ENCODE measurements around the gene SHE.

Gene SHE

DNA sequence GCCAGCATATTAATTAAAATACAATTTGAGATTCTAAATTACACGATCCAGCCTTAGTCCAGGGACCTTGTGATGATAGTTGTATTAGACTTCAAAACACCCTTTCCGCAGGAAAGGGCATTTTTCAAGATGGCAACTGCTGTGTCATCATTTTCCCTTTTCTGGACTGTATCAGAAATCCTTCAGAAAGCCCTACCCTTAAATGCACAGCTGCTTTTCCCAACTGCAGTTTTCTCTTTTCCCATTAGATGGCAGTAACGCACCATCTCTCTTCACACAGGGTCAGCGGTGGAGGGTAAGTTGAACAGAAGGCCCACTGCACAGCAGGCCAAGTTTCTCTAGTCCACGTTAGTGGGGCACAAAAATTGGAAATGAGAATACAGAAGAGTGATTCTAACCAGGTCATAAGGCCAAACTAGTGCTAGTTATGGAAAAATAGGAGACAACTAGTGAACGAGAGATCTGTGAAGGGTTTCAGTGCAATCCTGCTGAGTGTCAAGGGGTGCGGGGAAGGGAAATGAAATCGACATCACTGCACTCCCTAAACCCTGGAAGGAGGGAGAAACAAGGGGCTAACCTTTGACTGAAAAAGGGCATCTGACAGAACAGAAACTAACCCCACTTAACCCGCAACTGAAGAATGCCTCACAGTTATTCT is 22.3 kb downstream of the SHE start:
- DNase-seq (ENCODE audit: low read depth) = peak; percentile 21

DNA sequence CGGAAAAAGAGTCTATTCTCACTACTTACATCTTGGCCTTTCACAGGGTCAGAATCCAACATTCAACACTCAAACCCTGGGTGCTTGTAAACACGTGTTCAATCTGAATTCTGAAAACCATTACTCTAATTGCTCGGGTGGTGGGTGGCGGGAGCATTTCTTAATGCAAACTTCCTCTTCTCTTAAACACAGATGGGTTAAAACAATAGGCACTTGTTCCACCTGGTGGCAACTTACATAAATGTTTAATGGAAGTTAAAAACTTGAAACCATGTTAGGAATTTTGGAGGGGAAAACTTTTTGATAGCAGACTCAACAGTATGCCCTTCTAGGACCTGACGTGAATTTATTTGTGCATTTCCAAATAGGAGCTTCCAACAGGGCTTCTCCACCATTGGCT is 23.6 kb downstream of the SHE start:
- no peak for DNase-seq (ENCODE audit: low read depth)

DNA sequence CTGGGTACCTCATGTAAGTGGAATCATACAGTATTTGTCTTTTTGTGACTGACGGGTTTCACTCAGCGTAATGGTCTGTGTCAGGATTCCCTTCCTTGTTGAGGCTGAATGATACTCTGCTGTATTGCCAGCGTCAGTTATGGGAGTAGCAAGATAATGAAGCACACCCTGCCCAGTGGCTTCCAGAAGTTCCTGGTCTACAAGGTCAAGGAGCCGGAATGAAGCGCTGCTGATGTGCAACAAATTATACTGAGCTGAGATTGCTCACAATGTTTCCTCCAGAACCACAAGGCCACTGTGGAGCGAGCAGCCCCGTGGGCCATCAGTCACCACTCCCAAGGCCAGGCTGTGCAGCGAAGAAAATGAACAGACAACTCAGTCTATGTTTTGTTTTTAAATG is 24.2 kb downstream of the SHE start:
- DNase-seq (ENCODE audit: low read depth) = no peak

DNA sequence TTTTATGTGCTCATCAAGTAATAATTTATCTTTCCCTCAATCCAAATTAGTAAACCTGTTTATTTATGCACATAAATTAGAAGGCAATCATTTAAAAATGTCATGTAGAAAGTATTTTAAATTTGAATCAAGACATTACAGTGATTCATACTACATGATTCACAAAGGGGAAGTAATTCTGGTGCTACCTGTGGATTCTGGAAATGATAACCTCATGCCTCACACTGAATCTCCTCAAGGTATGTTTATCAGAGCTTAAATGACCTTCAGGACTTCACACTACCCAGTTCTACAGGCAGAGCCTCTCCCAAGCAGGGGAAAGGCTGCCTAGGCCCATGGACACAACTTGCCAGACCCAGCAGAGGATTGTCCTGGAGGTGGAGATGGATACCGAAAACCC is 25.4 kb downstream of the SHE start:
- DNase-seq (ENCODE audit: low read depth) = no peak

DNA sequence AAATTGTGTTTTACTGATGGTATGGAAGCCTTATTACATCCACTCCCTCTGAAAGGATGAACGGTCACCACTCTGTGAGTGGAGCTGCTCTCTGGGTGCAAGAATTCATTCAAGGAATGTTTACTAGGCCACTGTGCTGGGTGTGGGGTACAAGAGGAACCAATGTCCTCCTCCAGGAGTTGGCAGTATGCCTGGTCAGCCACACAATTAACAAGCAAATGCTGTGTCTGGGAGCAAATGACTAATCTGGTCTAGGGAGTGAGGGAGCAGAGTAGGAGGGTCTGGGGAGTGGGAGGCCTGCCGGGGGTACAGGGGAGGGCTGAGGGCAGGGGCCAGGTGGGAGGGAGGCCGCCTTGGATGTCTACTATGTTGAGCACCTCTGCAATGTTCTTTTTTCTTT is 27.4 kb downstream of the SHE start:
- DNase-seq (ENCODE audit: low read depth) = no peak

DNA sequence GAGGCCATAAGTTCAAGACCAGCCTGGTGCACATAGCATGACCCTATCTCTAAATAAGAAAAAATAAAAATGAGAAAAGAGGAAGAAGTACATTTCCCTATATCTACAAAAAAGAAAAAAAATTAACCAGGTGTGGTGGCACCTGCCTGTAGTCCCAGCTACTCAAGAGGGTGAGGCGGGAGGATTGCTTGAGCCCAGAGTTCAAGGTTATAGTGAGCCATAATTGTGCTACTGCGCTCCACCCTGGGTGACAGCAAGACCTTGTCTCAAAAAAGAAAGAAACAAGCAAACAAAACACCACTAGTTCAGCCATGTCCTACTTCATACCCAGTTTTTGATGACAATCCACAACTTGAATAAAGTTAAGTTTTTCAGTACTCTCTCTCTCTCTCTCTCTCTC is 30.9 kb downstream of the SHE start:
- no peak for DNase-seq (ENCODE audit: low read depth)

DNA sequence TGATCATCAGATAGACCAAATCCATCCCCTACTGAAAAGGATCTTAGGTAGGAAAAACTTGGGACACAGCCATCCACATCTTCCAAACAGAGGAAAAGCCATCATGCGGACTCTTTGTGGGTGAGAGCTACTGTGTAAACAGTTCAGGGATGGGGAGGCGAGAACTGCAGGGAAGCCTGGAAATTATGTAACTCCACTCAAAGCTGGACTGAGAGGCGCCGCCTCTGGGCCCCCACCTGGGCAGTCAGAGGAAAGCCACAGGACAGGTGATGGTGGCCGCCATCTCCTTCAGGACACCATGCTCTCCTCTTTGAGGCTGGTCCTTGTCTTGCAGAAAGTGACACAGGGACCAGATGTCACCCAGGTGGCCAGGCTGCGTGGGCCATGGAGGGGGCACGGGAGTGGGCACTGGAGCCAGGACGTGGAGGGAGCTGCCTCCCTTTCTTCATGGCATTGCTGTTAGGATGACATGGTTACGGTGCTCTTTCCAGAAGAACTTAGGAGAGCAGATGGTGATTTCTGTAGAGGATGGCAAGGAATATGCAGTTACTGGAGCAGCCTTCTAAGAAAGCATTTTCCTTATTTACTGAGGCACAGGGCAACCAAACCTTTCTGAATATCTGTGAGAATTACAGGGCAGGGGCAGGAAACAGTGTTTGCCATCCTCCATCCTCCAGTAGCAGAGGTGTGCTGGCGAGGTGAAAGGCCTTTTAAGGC is 32.2 kb downstream of the SHE start:
- DNase-seq (ENCODE audit: low read depth) = no peak

DNA sequence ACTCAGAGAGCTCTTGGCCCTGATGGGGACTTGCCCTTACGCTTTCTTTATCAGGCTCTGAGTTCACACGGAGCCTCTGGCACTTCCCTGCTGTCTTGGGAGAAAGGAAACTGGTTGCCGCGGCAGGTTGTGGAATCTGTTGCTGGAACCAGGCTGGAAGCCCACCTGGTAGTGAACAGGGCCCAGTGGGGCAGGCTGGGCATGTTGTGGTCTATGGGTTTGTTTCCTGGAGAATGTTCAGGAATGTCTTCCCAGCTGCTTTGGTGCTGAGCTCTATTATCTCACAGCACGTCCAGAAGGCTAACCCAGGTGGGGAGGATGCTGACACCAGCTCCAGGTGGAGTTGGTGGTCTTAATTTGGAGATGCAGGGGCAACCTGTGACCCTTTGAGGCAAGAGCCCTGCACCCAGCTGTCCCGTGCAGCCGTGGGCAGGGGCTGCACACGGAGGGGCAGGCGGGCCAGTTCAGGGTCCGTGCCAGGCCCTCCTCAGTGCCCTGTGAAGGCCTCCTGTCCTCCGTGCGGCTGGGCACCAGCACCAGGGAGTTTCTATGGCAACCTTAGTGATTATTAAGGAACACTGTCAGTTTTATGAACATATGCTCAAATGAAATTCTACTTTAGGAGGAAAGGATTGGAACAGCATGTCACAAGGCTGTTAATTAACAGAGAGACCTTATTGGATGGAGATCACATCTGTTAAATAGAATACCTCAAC is 33.5 kb downstream of the SHE start:
- no peak for DNase-seq (ENCODE audit: low read depth)

DNA sequence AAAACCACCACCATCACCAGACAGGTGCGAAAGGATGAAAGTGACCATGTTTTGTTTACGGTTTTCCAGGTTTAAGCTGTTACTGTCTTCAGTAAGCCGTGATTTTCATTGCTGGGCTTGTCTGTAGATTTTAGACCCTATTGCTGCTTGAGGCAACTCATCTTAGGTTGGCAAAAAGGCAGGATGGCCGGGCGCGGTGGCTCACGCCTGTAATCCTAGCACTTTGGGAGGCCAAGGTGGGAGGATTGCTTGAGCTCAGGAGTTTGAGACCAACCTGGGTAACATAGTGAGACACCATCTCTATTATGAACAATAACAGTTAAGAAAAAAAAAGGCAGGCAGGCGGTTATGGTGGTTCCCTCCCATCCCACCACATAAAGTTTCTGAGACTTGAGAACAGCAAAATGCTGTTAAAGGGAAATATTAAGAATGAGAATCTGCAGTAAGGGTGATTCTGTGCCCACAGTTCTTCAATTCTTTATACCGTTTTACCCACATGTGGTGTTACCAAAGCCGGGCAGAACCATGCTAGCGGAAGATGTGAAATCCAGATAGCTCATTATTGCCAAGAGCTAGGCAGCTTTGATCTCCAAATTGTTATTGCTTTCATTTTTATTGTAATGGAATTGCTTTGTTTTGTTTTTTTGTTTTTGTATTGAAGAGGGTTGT is 34.6 kb downstream of the SHE start:
- DNase-seq (ENCODE audit: low read depth) = no peak

DNA sequence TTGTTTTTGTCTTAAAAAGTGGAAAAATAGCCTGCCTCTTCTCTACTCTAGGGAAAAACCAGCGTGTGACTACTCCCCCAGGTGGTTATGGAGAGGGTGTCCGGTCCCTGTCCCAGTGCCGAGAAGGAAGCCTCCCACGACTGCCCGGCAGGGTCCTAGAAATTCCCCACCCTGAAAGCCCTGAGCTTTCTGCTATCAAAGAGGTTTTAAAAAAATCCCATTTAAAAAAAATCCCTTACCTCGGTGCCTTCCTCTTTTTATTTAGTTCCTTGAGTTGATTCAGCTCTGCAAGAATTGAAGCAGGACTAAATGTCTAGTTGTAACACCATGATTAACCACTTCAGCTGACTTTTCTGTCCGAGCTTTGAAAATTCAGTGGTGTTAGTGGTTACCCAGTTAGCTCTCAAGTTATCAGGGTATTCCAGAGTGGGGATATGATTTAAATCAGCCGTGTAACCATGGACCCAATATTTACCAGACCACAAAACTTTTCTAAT is 35.2 kb downstream of the SHE start:
- DNase-seq (ENCODE audit: low read depth) = no peak

DNA sequence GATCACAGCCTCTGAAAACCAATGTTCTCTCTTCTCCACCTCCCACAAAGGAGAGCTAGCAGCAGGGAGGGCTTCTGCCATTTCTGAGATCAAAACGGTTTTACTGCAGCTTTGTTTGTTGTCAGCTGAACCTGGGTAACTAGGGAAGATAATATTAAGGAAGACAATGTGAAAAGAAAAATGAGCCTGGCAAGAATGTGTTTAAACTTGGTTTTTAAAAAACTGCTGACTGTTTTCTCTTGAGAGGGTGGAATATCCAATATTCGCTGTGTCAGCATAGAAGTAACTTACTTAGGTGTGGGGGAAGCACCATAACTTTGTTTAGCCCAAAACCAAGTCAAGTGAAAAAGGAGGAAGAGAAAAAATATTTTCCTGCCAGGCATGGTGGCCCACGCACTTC is 36.0 kb downstream of the SHE start:
- no peak for DNase-seq (ENCODE audit: low read depth)

DNA sequence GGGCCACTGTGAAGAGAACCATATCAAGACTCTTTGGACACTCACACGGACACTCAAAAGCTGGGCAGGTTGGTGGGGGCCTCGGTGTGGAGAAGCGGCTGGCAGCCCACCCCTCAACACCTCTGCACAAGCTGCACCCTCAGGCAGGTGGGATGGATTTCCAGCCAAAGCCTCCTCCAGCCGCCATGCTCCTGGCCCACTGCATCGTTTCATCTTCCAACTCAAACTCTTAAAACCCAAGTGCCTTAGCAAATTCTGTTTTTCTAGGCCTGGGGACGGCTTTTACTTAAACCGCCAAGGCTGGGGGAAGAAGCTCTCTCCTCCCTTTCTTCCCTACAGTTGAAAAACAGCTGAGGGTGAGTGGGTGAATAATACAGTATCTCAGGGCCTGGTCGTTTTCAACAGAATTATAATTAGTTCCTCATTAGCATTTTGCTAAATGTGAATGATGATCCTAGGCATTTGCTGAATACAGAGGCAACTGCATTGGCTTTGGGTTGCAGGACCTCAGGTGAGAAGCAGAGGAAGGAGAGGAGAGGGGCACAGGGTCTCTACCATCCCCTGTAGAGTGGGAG is 36.5 kb downstream of the SHE start:
- DNase-seq (ENCODE audit: low read depth) = no peak

DNA sequence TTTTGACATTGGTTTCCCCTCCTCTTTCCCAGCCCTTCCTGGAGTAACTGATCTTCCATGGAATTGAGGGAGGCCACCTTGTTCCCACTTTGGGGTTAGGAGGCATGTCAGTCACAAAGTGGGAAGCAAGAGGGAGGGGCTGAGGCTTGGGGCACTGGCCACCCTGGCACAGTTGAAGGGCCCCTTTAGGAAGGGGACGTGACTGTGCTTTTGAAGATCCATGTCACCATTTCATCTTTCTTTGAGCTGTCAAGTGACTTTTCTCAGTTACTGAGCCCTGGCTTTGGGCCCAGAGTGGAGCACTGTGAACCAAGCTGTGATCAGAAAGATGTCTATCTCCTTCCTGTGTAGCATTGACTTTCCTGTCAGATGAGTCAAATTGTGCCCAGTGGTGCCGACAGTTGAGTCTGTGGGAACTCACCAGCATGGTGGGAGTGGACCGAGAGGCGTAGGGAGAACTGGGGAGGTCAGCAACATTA is 38.7 kb downstream of the SHE start:
- no peak for DNase-seq (ENCODE audit: low read depth)

DNA sequence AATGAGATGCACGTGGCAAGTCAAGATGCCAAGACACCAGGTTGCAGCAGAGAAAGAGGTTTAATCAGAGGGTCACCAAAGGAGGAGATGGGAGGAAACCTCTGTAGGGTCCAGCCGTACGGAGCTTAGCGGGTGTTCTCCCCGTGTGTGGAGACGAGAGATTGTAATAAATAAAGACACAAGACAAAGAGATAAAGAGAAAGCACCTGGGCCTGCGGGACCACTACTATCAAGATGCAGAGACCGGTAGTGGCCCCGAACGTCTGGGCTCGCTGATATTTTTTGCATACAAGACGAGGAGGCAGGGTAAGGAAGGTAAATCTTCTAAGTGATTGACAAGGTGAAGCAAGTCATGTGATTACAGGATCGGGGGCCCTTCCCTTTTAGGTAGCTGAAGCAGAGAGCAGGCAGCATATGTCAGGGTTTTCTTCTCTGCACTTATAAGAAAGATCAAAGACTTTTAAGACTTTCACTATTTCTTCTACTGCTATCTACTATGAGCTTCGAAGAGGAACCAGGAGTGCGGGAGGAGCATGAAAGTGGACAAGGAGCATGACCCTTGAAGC is 41.4 kb downstream of the SHE start:
- DNase-seq (ENCODE audit: low read depth) = no peak

DNA sequence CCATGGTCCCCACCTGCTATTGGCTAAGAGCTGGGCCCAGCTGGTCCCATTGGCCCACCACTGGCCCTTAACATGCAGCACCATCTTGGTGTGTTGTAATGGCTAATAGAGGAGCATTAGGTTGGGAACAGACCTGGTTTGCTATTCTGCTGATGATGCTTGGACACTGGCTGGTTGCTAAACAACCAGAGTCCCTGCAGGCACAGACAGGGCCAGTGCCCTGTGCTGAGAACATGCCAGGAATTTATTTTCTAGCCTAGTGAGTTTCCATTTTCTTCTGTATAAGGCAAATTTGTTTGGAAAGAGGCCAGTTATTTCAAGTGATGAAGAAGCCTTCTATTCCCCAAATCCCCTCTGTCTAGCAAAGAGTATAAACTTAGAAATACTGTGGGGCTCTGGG is 43.1 kb downstream of the SHE start:
- DNase-seq (ENCODE audit: low read depth) = no peak

DNA sequence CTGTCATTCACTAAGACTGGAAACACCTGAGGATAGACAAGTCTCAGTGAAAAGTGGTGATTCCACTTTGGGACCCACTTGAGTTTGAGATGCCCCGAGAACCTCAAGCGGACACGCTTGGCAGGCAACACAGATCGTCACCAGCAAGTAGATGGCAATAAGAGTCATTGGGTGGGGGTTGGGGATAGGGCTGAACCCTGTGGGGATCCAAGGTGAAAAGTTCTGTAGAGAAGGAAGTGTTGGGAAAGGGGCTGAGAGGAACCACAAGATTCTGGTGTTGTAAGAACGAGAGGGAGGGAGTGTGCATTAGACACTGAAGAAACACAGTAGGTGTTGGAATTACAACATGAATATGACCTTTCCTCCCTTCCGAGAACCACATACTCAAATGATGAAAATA is 45.6 kb downstream of the SHE start:
- DNase-seq (ENCODE audit: low read depth) = no peak

DNA sequence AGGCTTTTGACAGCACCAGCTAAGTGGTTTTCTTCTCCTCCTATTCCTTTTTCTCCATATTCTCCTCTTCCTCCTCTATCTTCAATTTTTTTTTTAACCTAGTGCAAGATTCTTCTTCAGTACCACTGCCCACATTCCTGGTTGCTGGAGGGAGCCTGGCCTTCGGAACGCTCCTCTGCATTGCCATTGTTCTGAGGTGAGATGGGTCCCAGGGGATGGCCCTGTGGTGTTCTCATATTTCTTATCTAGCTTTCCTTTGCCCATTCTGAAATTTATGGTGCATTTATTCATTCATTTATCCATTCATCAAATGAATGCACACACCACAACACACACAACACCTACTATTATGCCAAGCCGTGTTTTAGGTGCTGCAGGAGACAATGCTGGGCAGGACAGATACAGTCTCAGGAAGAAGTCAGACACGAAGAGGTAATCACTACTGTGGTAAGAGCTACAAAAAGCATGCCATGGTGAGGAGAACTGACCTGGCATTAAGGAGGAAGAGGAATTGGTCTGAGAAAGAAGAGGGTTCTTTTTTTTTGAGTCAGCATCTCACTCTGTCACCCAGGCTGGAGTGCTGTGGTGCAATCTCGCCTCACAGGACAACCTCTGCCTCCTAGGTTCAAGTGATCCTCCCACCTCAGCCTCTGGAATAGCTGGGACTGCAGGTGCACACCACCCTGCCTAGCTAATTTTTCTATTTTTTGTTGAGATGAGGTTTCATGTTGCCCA is 47.7 kb downstream of the SHE start:
- DNase-seq (ENCODE audit: low read depth) = no peak

DNA sequence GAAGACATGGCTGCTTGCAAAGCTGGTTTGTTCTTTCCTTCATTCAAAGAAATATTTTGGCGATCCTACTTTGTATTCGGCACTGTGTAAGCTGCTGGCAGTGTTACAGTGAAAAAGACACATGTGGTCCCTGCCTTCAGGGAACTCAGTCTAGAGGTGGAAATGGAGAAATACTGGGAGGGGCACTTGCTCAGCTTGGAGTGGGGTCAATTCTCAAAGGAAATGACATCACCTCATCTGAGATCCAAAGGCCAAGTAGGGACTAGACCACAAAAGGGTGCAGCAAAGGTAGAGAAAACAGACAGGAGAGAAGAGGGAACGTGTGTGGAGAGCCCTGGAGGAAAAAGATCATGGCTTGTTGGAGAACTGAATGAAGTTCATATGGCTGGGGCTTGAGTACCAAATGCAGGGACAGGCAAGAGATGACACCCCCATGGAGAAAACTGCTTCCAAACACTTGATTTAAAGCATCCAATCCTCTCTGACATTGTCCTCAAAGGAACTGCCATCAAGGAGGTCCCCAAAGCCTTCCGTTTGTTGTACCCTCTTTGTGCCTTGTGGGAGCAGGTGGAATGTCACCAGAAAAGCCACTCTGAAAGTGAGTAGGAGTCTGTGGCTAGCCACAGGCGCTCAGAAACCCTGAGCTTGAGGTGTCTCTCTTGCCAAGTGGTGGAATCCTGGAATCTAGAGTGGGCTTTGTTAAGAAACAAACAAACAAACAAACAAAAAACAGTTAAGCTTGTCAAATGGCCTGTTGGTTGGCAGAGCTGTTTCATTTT is 48.4 kb downstream of the SHE start:
- no peak for DNase-seq (ENCODE audit: low read depth)

DNA sequence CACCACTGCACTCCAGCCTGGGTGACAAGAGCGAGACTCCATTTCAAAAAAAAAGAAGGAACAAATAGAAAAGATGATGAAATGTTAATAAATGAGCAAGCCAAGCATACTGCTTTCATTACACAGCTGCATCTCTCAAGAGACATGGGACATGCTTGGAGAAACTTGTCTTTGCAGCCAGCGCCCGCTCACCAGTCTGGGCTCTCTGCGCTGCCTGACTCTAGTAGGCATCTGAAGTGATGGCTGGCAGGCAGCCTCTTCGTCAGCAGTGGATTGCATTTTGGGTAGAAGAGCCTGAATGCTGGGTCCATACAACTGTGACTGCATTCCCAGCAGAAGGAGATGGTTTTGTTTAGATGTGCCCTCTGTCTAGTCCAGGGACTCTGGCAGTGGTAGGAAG is 49.1 kb downstream of the SHE start:
- DNase-seq (ENCODE audit: low read depth) = no peak

DNA sequence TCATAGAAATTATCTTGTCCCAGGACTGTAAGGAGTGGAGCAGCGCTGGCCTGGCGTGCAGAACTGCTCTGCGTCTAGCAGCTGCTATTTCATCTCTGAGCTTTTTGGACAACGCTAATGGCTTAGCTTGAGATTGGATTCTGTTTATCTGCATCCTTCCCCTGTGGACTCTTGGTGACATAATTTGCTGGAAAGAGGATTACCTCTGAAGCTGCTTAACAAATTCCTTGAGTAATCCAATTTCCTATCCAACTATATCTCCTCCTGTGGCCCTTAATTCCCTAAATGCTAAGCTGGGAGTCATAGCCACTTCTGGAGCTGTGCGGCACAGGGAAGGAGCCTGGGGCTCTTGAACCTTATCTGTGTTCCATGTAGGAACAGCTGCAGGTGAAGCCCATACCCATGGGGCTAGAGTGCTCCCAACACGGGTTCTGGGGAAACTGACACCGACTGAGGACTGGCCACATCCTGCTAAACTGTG is 53.8 kb downstream of the SHE start:
- no peak for DNase-seq (ENCODE audit: low read depth)

Data from stimulated activated CD8-positive, alpha-beta memory T cell treated with anti-CD3 and anti-CD28 coated beads, Interleukin-15, amount 100 ng/mL, for 1 hour (primary cell).